WI38 (cell line): ENCODE data around the gene ATP6AP1.

Experiments
- H3K4me3 ChIP-seq: 2 replicates; pipeline ENCODE4 v1.5.1; 2011; ENCODE audit warnings: low read depth, mild to moderate bottlenecking, control low read depth, low read length
- CTCF ChIP-seq: IDR thresholded peaks from 2 replicates; pipeline ENCODE4 v1.5.1; 2012; ENCODE audit warnings: low read depth, mild to moderate bottlenecking, control low read depth, low read length

Gene ATP6AP1

GRCh38 chrX:154485150-154486051, 56.9 kb downstream of the ATP6AP1 start:
- TF ChIP-seq CTCF = no peak
- peak overlapping the region; percentile 59 for H3K4me3 ChIP-seq

- peak overlapping the region; percentile 59 for H3K4me3 ChIP-seq
- no peak for TF ChIP-seq CTCF
Measured at GRCh38 chrX:154486052-154486395, 57.5 kb downstream of the ATP6AP1 start.
